GM12878 (cell line): Measurements from ENCODE around the gene ZNF213. TPM values are rescaled to one million over a fixed set of nuclear protein-coding genes. Genes with fewer than 3 reads are reported as not detected.

Source experiments
- ATAC-seq: fragments of 200-7000 bp; cut with Tn5 transposase; 3 replicates; pipeline ENCODE4 v1.9.1; 2020; ENCODE audit warnings: mild to moderate bottlenecking, moderate library complexity
- BruUV-seq: library from RNA; stranded (reverse); fragments of 400-500 nt; replicated peaks from 2 replicates; lab custom pipeline; 2021; lab: Mats Ljungman, UMichigan
- CTCF ChIA-PET: fragments of 300-600 bp; sonication (Branson Sonifier 250); formaldehyde crosslinking; extraction: SDS; loops from one replicate; lab custom pipeline; 2021; ENCODE audit warnings: inconsistent platforms; lab: Yijun Ruan, JAX
- POLR2A ChIA-PET: fragments of 350-600 bp; formaldehyde crosslinking; extraction: SDS; loops from one replicate; lab custom pipeline; 2021; ENCODE audit warnings: inconsistent platforms; lab: Charles Lee
- RAD21 ChIA-PET: fragments of 300-600 bp; sonication (Branson Sonifier 250); formaldehyde crosslinking; loops from one replicate; lab custom pipeline; 2023; ENCODE audit warnings: antibody characterized with exemption; ENCODE audit not compliant: unreplicated experiment; lab: Charles Lee
- SMC1A ChIA-PET: fragments of 300-600 bp; sonication (Branson Sonifier 250); formaldehyde crosslinking; loops from one replicate; lab custom pipeline; 2023; ENCODE audit not compliant: unreplicated experiment, uncharacterized antibody; lab: Charles Lee
- DNase-seq: peaks from one replicate; pipeline ENCODE4 v3.0.0-alpha.2; 2011; ENCODE audit warnings: low read depth, low spot score
- FAIRE-seq: peaks from 3 replicates; lab custom pipeline; 2011; peaks lifted over from hg19 to GRCh38; lab: Jason Lieb, UNC
- H2AFZ ChIP-seq: 2 replicates; pipeline ENCODE4 v1.6.0; 2011; ENCODE audit warnings: low read depth, low read length, control low read depth; ENCODE audit not compliant: control insufficient read depth
- H3K27ac ChIP-seq: 2 replicates; pipeline ENCODE4 v1.5.1; 2011; ENCODE audit warnings: control low read depth; ENCODE audit not compliant: control insufficient read depth, insufficient read depth
- H3K27me3 ChIP-seq, 2 experiments: replicated peaks in 1 of 2; 2 replicates each; pipeline versions ENCODE4 v1.6.0 to v1.6.1; 2011; ENCODE audit warnings: low read length in 1 of 2; ENCODE audit not compliant: control insufficient read depth in 2 of 2, insufficient read depth in 2 of 2
- H3K36me3 ChIP-seq, 2 experiments: 2 replicates each; pipeline ENCODE4 v1.5.1; 2011; ENCODE audit warnings: low read length in 1 of 2; ENCODE audit not compliant: control insufficient read depth in 2 of 2, insufficient read depth in 2 of 2
- H3K4me1 ChIP-seq: 2 replicates; pipeline ENCODE4 v1.6.1; 2011; ENCODE audit warnings: mild to moderate bottlenecking, low read length, moderate library complexity, mixed read lengths; ENCODE audit not compliant: control insufficient read depth, insufficient read depth
- H3K4me2 ChIP-seq: 2 replicates; pipeline ENCODE4 v1.6.0; 2011; ENCODE audit warnings: control low read depth; ENCODE audit not compliant: control insufficient read depth, insufficient read depth
- H3K4me3 ChIP-seq: fragments of 200-600 bp; sonication (generic); 2 replicates; pipeline ENCODE4 v1.5.1; 2016
- H3K79me2 ChIP-seq: 2 replicates; pipeline ENCODE4 v1.6.0; 2011; ENCODE audit warnings: low read length; ENCODE audit not compliant: control insufficient read depth, insufficient read depth
- H3K9ac ChIP-seq: 2 replicates; pipeline ENCODE4 v1.8.0; 2011; ENCODE audit warnings: low read length, control low read depth, mixed read lengths; ENCODE audit not compliant: control insufficient read depth, insufficient read depth
- H3K9me3 ChIP-seq: replicated peaks from 3 replicates; pipeline ENCODE4 v1.5.1; 2011; ENCODE audit warnings: mild to moderate bottlenecking, low read length; ENCODE audit not compliant: control insufficient read depth, insufficient read depth
- H4K20me1 ChIP-seq: 2 replicates; pipeline ENCODE4 v1.6.0; 2011; ENCODE audit not compliant: control insufficient read depth, insufficient read depth
- BMI1 ChIP-seq: fragments of 450-650 bp; IDR thresholded peaks from 2 replicates; pipeline ENCODE4 v1.6.1; 2016; ENCODE audit warnings: mild to moderate bottlenecking, moderate library complexity, borderline replicate concordance
- CBFB ChIP-seq: IDR thresholded peaks from 2 replicates; pipeline ENCODE4 v1.6.1; 2016; ENCODE audit warnings: antibody characterized with exemption, low read depth
- CREB1 ChIP-seq: IDR thresholded peaks from 2 replicates; pipeline ENCODE4 v1.6.1; 2012; ENCODE audit warnings: low read depth, mild to moderate bottlenecking, inconsistent platforms
- EGR1 ChIP-seq, 2 experiments: IDR thresholded peaks; 1 replicate in 1 of 2; 2 replicates in 1 of 2; pipeline ENCODE4 v1.6.1; 2011 to 2012; ENCODE audit warnings: low read depth in 2 of 2, low read length in 2 of 2, borderline replicate concordance in 1 of 2, mild to moderate bottlenecking in 1 of 2, moderate library complexity in 1 of 2
- HDAC2 ChIP-seq: fragments of 200-600 bp; sonication (generic); IDR thresholded peaks from 2 replicates; pipeline ENCODE4 v1.6.1; 2017
- IKZF1 ChIP-seq: fragments of 450-650 bp; conservative IDR thresholded peaks from 2 replicates; pipeline ENCODE4 v1.6.1; 2017; ENCODE audit warnings: antibody characterized with exemption, mild to moderate bottlenecking
- PAX5 ChIP-seq: IDR thresholded peaks from 2 replicates; pipeline ENCODE4 v1.6.1; 2011; ENCODE audit warnings: low read depth, low read length, borderline replicate concordance
- RCOR1 ChIP-seq: conservative IDR thresholded peaks from 2 replicates; pipeline ENCODE4 v1.6.1; 2012; ENCODE audit warnings: low read depth, low read length, improper control_type of control experiment
- RFX5 ChIP-seq: IDR thresholded peaks from 2 replicates; pipeline ENCODE4 v1.6.1; 2011; ENCODE audit warnings: low read depth, low read length, improper control_type of control experiment
- SIX5 ChIP-seq: IDR thresholded peaks from 2 replicates; pipeline ENCODE4 v1.6.1; 2011; ENCODE audit warnings: mild to moderate bottlenecking, low read depth, low read length, moderate library complexity; ENCODE audit not compliant: severe bottlenecking
- SREBF1 ChIP-seq: IDR thresholded peaks from 2 replicates; pipeline ENCODE4 v1.6.1; 2012; ENCODE audit warnings: mild to moderate bottlenecking, low read length
- STAT1 ChIP-seq: fragments of 450-650 bp; conservative IDR thresholded peaks from 2 replicates; pipeline ENCODE4 v1.6.1; 2014; ENCODE audit warnings: antibody characterized with exemption, mild to moderate bottlenecking
- TARDBP ChIP-seq: IDR thresholded peaks from 2 replicates; pipeline ENCODE4 v1.6.1; 2016; ENCODE audit warnings: borderline replicate concordance
- YY1 ChIP-seq: IDR thresholded peaks from 2 replicates; pipeline ENCODE4 v1.6.1; 2011; ENCODE audit warnings: low read depth, mild to moderate bottlenecking, low read length
- WGBS: methylation state at CpG from one replicate; pipeline ENCODE4 v1.1.6; 2016; ENCODE audit warnings: low lambda C conversion rate; ENCODE audit not compliant: insufficient replicate concordance, insufficient coverage; ENCODE audit errors: missing lambda C conversion rate; 5-methylcytosine and 5-hydroxymethylcytosine counted together
- in situ Hi-C: fragments of 300-500 bp; cut with MboI; formaldehyde crosslinking; loops from 9 replicates; pipeline ENCODE4 v1.14.3; 2018; ENCODE audit warnings: mixed read lengths
- intact Hi-C: fragments of 100-400 bp; cut with micrococcal nuclease; formaldehyde crosslinking; loops from one replicate; pipeline ENCODE4 v1.14.2; 2022; ENCODE audit not compliant: unreplicated experiment
- polyA plus RNA-seq, 11 experiments: library from polyadenylated mRNA; depleted of rRNA in 4 of 11; unstranded in 6 of 11; stranded (reverse) in 5 of 11; fragments of >200 nt; fragmentation: Nextera tagmentation in 4 of 11; fragmentation: Illumina TruSeq in 1 of 11; extraction: Ambion mirVana in 4 of 11; extraction: Trizol in 1 of 11; gene quantifications; 1 replicate in 1 of 11; 2 replicates in 10 of 11; pipeline versions ENCODE4 v1.2.1 to v1.2.3, GENCODE V29; 2011 to 2016; ENCODE audit warnings: inconsistent platforms in 2 of 11, missing spikeins in 2 of 11, low read depth in 1 of 11
- total RNA-seq, 4 experiments: library from RNA; depleted of rRNA in 3 of 4; stranded (reverse); fragments of >200 nt in 3 of 4; fragmentation: Illumina TruSeq in 1 of 4; extraction: Trizol in 1 of 4; gene quantifications; 2 replicates each; pipeline versions ENCODE4 v1.2.1 to v1.2.3, GENCODE V29; 2013 to 2021
- TF ChIP-seq, protein P1 (sequence below): fragments of 450-650 bp; IDR thresholded peaks from 2 replicates; pipeline ENCODE4 v1.6.1; 2016; ENCODE audit warnings: mild to moderate bottlenecking
- TF ChIP-seq, protein P2 (sequence below): IDR thresholded peaks from 2 replicates; pipeline ENCODE4 v1.6.1; 2012; ENCODE audit warnings: low read depth, low read length, improper control_type of control experiment
- TF ChIP-seq, protein P3 (sequence below): fragments of 450-650 bp; IDR thresholded peaks from 2 replicates; pipeline ENCODE4 v1.6.1; 2017; ENCODE audit warnings: mild to moderate bottlenecking, low read depth, inconsistent platforms; ENCODE audit not compliant: poor library complexity, severe bottlenecking

ZNF213 gene
- total and polyA plus RNA-seq, 10 of the 15 experiments (the other 5 are each of a cell fraction or from before 2014, with no cell fraction given): 0.53 to 9.4 (median 1.1) TPM

DNA sequence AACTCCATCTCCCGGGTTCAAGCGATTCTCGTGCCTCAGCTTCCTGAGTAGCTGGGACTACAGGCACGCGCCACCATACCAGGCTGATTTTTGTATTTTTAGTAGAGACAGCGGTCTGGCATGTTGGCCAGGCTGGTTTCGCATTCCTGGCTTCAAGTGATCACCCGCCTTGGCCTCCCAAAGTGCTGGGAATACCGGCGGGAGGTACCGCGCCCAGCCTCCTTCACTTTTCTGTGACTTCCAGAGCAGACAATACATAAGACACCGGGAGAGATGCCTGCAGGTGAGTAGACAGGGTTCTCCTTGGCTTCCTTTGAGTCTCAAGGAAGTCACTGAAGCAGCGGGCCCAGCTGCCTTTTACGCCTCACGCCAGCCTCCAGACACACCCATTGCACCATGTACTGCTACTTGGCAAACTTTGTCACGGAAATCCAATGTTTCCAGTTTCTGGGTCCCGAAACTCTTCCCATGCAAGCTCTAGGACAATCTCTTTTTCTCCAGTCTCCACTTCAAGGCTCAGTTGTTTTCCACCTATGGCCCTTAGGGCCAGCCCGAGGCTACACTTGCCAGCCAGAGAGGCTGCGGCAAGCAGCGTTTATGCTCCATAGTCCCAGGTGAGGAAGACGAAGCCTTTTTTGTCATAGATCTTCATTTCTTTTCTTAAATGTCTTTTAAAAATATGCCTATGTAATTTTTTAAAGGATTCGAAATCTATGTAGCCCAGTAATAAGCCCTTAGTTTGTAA, 52.3 kb downstream of the ZNF213 start:
- no peak for DNase-seq
- Histone ChIP-seq H3K79me2 (no peaks in the 10 kb centered on the region), H3K4me1 (peaks cover 27% of the 10 kb centered on the region), H3K27ac (no peak overlapping the region), H3K9ac (no peak overlapping the region), H3K4me2 (no peak overlapping the region; the same call in 1 of the 2 replicates), H3K36me3 (no peaks in the 10 kb centered on the region), H3K27me3 (no peaks in the 10 kb centered on the region; a peak in 1 of 4 replicates), H2AFZ (no peak overlapping the region), H3K4me3 (no peak overlapping the region), H4K20me1 (no peaks in the 10 kb centered on the region), H3K9me3 (no peaks in the 10 kb centered on the region; the same call in 2 of the 3 replicates)
- no peak for FAIRE-seq
- WGBS: 81% methylated on average over 23 of the region's 23 CpGs
- TF ChIP-seq TARDBP: no peak
- no peak for TF ChIP-seq PAX5
- no peak for TF ChIP-seq EGR1 (IDR thresholded peaks at IDR 0.05; ENCODE audit: borderline replicate concordance in 1 of 2, low read depth in 2 of 2, low read length in 2 of 2)
- TF ChIP-seq, protein P1, sequence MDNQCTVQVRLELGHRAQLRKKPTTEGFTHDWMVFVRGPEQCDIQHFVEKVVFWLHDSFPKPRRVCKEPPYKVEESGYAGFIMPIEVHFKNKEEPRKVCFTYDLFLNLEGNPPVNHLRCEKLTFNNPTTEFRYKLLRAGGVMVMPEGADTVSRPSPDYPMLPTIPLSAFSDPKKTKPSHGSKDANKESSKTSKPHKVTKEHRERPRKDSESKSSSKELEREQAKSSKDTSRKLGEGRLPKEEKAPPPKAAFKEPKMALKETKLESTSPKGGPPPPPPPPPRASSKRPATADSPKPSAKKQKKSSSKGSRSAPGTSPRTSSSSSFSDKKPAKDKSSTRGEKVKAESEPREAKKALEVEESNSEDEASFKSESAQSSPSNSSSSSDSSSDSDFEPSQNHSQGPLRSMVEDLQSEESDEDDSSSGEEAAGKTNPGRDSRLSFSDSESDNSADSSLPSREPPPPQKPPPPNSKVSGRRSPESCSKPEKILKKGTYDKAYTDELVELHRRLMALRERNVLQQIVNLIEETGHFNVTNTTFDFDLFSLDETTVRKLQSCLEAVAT: no peak
- TF ChIP-seq STAT1: no peak
- TF ChIP-seq SREBF1: no peak
- TF ChIP-seq, protein P2, sequence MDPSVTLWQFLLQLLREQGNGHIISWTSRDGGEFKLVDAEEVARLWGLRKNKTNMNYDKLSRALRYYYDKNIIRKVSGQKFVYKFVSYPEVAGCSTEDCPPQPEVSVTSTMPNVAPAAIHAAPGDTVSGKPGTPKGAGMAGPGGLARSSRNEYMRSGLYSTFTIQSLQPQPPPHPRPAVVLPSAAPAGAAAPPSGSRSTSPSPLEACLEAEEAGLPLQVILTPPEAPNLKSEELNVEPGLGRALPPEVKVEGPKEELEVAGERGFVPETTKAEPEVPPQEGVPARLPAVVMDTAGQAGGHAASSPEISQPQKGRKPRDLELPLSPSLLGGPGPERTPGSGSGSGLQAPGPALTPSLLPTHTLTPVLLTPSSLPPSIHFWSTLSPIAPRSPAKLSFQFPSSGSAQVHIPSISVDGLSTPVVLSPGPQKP: no peak
- no peak for TF ChIP-seq HDAC2
- TF ChIP-seq, protein P3, sequence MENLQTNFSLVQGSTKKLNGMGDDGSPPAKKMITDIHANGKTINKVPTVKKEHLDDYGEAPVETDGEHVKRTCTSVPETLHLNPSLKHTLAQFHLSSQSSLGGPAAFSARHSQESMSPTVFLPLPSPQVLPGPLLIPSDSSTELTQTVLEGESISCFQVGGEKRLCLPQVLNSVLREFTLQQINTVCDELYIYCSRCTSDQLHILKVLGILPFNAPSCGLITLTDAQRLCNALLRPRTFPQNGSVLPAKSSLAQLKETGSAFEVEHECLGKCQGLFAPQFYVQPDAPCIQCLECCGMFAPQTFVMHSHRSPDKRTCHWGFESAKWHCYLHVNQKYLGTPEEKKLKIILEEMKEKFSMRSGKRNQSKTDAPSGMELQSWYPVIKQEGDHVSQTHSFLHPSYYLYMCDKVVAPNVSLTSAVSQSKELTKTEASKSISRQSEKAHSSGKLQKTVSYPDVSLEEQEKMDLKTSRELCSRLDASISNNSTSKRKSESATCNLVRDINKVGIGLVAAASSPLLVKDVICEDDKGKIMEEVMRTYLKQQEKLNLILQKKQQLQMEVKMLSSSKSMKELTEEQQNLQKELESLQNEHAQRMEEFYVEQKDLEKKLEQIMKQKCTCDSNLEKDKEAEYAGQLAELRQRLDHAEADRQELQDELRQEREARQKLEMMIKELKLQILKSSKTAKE: no peak
- TF ChIP-seq CREB1: no peak
- no peak for TF ChIP-seq YY1
- no peak for TF ChIP-seq RFX5
- TF ChIP-seq RCOR1: no peak
- TF ChIP-seq SIX5: no peak
- TF ChIP-seq BMI1: no peak
- TF ChIP-seq IKZF1: no peak
- TF ChIP-seq CBFB: no peak
- ChIA-PET POLR2A (no interaction called here), RAD21 (no interaction called here), CTCF (interaction anchor here (1.1 kb wide), 1 partner anchor 15 kb away, joined by 4 read pairs; no protein-coding TSS in a partner anchor), SMC1A (no interaction called here)
- in situ Hi-C loops: no loop called here
- intact Hi-C loops: no loop called here
- no TSS peak for BruUV-seq
- ATAC-seq: no peak
